Adrenal gland (tissue), 12 donors: ENCODE data around the gene PEPD. TPM values are rescaled to one million over a fixed set of nuclear protein-coding genes. Genes with fewer than 3 reads are reported as not detected.

Source experiments
- DNase-seq, 7 donors: peaks; one replicate each; pipeline ENCODE4 v3.0.0-alpha.2; 2019 to 2020
- H3K27ac ChIP-seq, 5 donors: fragments of 200-600 bp; sonication (generic) in 4 of 5; 1 replicate in 3 of 5; 2 replicates in 2 of 5; pipeline versions ENCODE4 v1.5.1 to v1.8.0; 2016 to 2020; ENCODE audit warnings: mild to moderate bottlenecking in 1 of 5
- H3K27me3 ChIP-seq: fragments of 200-600 bp; 2 replicates; pipeline ENCODE4 v1.8.0; 2021
- H3K36me3 ChIP-seq, 2 donors: fragments of 200-600 bp; replicated peaks in 1 of 2; 1 replicate in 1 of 2; 2 replicates in 1 of 2; pipeline versions ENCODE4 v1.5.1 to v1.8.0; 2018 to 2022
- H3K4me1 ChIP-seq, 2 donors: fragments of 200-600 bp; replicated peaks in 1 of 2; 1 replicate in 1 of 2; 2 replicates in 1 of 2; pipeline versions ENCODE4 v1.5.1 to v1.8.0; 2018 to 2021
- H3K4me3 ChIP-seq, 4 donors: fragments of 200-600 bp; sonication (generic) in 3 of 4; one replicate each; pipeline ENCODE4 v1.5.1; 2016 to 2018
- H3K9me3 ChIP-seq, 3 donors: fragments of 200-600 bp; sonication (generic) in 1 of 3; replicated peaks in 1 of 3; 1 replicate in 2 of 3; 2 replicates in 1 of 3; pipeline versions ENCODE4 v1.5.1 to v1.8.0; 2016 to 2021
- CTCF ChIP-seq, 6 experiments: fragments of 450-650 bp in 4 of 6; fragments of 200-600 bp in 2 of 6; sonication (generic) in 1 of 6; IDR thresholded peaks; 1 replicate in 5 of 6; 2 replicates in 1 of 6; pipeline versions ENCODE4 v1.5.1 to v1.8.0; 2016 to 2021; ENCODE audit warnings: antibody characterized with exemption in 6 of 6, mild to moderate bottlenecking in 2 of 6, moderate library complexity in 1 of 6
- POLR2A ChIP-seq, 2 donors: fragments of 450-650 bp; IDR thresholded peaks; one replicate each; pipeline ENCODE4 v1.6.1; 2017; ENCODE audit warnings: antibody characterized with exemption in 2 of 2, mild to moderate bottlenecking in 2 of 2, moderate library complexity in 1 of 2
- WGBS, 4 donors: extraction: QIAGEN DNeasy Blood & Tissue Kit in 2 of 4; methylation state at CpG; one replicate each; pipeline versions ENCODE4 v1.1.5 to v1.1.7; 2013 to 2017; 5-methylcytosine and 5-hydroxymethylcytosine counted together
- intact Hi-C, 2 donors: fragments of 100-400 bp; cut with DNase I; formaldehyde crosslinking; loops; one replicate each; pipeline versions ENCODE4 v1.14.1 to v1.15.0; 2022 to 2023
- polyA plus RNA-seq, 3 donors: library from polyadenylated mRNA; stranded (reverse); fragments of 200-250 nt in 2 of 3; fragments of 350-450 nt in 1 of 3; fragmentation: Illumina TruSeq in 1 of 3; extraction: RNeasy Lipid Tissue Mini Kit (QIAGEN cat#74804) in 1 of 3; gene quantifications; one replicate each; pipeline ENCODE4 v1.2.3, GENCODE V29; 2013 to 2014
- total RNA-seq, 9 donors: library from RNA; depleted of rRNA in 4 of 9; stranded (reverse); fragments of >200 nt in 4 of 9; fragments of 120-200 nt in 1 of 9; fragmentation: NEBNext Ultra II Directional in 1 of 9; extraction: Animal tissue kit (Norgen Biotek cat#: 25700) in 1 of 9; gene quantifications; one replicate each; pipeline versions ENCODE4 v1.1.0 to v1.2.4, GENCODE V29; 2013 to 2023
- donor health status: healthy with polysubstance abuse.
- donor health status: Bipolar disorder and iron deficiency.
- donor health status: DM: yes; HTN: yes; CAD: no.
- donor health status: DM: no; HTN: no; CAD: no.
- donor health status: DM: no; HTN: no; CAD: no.
- donor health status: DM: yes; HTN: yes; CAD: no.

Gene PEPD
- total and polyA plus RNA-seq, 12 donors, result 24.4 to 311 (median 116) TPM

GRCh38 chr19:33512580-33513137, 8.9 kb downstream of the PEPD start:
- Histone ChIP-seq H3K27ac (no peak overlapping the region), H3K36me3 (peaks cover 0 to 13% of the 10 kb centered on the region in 2 donors), H3K27me3 (no peaks in the 10 kb centered on the region), H3K4me3 (no peak overlapping the region), H3K9me3 (no peaks in the 10 kb centered on the region), H3K4me1 (no peaks in the 10 kb centered on the region)
- WGBS, 4 donors, result 87 to 96% (median 95%) methylated on average over 3 to 23 of the region's 23 CpGs
- intact Hi-C loops, result no loop called here
- TF ChIP-seq CTCF (IDR thresholded peaks at IDR 0.05) (no peak), POLR2A (IDR thresholded peaks at IDR 0.05) (no peak)
- DNase-seq, result no peak

- no peak for DNase-seq
- no peaks in the 10 kb centered on the region for H3K9me3 ChIP-seq
- no peaks in the 10 kb centered on the region for H3K27me3 ChIP-seq
- H3K27ac ChIP-seq, result no peak overlapping the region
- H3K4me3 ChIP-seq, result no peak overlapping the region
- peaks cover 0 to 13% of the 10 kb centered on the region in 2 donors for H3K36me3 ChIP-seq
- intact Hi-C loops, result no loop called here
- WGBS, 4 donors, result 93 to 99% (median 97%) methylated on average over 3 of the region's 3 CpGs
- no peaks in the 10 kb centered on the region for H3K4me1 ChIP-seq
- no peak for TF ChIP-seq POLR2A (IDR thresholded peaks at IDR 0.05)
- TF ChIP-seq CTCF (IDR thresholded peaks at IDR 0.05), result no peak
Measured at GRCh38 chr19:33512021-33512420, 9.6 kb downstream of the PEPD start.

- no peaks in the 10 kb centered on the region for H3K27me3 ChIP-seq
- peaks cover 0 to 13% of the 10 kb centered on the region in 2 donors for H3K36me3 ChIP-seq
- no peaks in the 10 kb centered on the region for H3K4me1 ChIP-seq
- H3K9me3 ChIP-seq, result no peaks in the 10 kb centered on the region
- TF ChIP-seq CTCF (IDR thresholded peaks at IDR 0.05) (no peak), POLR2A (IDR thresholded peaks at IDR 0.05) (no peak)
- intact Hi-C loops, result no loop called here
- no peak overlapping the region for H3K27ac ChIP-seq
- no peak for DNase-seq
- WGBS, 4 donors, result 92 to 94% (median 92%) methylated on average over 11 to 13 of the region's 13 CpGs
- no peak overlapping the region for H3K4me3 ChIP-seq
Measured at GRCh38 chr19:33511346-33511745, 10.2 kb downstream of the PEPD start.

DNA sequence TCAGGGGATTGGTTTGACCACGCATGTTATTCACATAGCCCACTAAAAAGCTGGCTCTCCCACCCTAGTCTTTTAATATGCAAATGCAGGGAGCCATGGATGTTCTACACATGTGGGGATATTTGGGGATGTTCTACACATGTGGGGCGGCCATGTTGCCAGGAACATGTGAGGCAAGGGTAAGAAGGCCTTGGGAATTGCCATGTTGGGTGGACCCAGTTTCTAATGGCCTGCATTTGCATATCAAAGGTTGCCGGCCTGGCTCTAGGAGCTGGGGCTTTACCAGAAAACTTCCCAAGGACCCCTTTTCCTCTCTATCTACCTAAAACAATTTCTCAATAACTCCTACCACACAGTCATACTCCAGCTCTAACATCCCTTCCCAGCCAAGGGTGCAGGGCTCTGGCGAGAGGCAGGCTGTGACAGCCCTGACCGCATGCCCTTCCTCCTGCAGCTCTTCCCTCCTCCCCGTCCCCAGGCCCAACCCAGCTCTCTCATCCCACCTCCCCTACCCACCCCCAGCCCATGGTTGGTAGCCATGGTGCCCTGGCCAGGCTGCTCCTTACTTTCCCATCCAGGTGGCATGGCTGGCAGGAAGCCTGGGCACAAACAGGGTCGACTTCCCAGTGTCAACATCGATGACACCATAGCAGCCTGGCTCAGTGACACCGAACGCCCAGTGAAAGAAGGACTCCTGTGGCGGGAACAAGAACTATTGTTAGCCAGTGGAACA, 11.0 kb downstream of the PEPD start:
- H3K27me3 ChIP-seq, result no peaks in the 10 kb centered on the region
- TF ChIP-seq POLR2A (IDR thresholded peaks at IDR 0.05), result no peak
- TF ChIP-seq CTCF (IDR thresholded peaks at IDR 0.05), result no peak
- 88 to 95% (median 93%) methylated on average over 11 of the region's 11 CpGs for WGBS, 4 donors
- H3K4me1 ChIP-seq, result no peaks in the 10 kb centered on the region
- DNase-seq, result no peak
- H3K4me3 ChIP-seq, result no peak overlapping the region
- peaks cover 0 to 13% of the 10 kb centered on the region in 2 donors for H3K36me3 ChIP-seq
- intact Hi-C loops, result no loop called here
- no peak overlapping the region for H3K27ac ChIP-seq
- no peaks in the 10 kb centered on the region for H3K9me3 ChIP-seq
